CD4-positive, alpha-beta T cell treated with Interleukin-6 at 100 ng/mL for 8 hours (primary cell): ENCODE results near the gene CCRL2.
"Not testable (repeated sequence)": the region's sequence is repeated elsewhere in the genome, so short reads cannot be mapped to it uniquely, and the experiment has no call there.

ENCODE experiments used
- DNase-seq: peaks from one replicate; pipeline ENCODE4 v3.0.0-alpha.2; 2020; ENCODE audit warnings: mixed read lengths, low spot score

Gene CCRL2

DNA sequence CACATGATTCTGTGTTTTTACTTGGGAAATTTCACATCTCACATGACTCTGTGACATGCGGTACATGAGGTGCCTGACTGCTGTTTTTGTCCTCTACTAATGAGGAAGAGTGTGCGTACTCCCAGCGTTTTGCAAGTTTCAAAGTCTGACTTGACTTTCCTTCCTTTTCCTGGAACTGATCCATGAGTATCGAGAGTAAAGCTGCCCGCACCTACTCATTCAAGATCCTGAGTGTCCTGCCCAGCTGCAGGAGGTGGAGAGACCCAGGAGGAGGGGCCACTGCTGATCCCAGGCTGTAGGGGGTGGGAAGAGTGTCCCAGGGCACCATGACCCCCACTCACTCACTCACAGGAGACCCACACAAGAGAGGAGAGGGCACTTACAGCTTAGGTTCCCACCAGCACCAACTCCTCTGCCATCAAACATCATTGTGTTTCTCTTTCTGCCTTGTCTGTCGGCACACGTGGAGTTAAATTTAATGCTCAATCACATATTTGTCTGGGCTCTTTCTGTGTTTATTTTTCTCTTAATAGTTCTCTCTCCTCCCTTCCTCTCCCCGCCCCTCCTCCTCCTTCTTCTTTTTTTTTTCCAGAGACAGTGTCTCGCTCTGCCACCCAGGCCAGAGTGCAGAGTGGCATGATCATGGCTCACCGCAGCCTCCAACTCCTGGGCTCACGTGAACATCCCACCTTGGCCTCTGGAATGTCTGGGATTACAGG, 1.6 kb upstream of the CCRL2 start:
- DNase-seq = no peak

DNA sequence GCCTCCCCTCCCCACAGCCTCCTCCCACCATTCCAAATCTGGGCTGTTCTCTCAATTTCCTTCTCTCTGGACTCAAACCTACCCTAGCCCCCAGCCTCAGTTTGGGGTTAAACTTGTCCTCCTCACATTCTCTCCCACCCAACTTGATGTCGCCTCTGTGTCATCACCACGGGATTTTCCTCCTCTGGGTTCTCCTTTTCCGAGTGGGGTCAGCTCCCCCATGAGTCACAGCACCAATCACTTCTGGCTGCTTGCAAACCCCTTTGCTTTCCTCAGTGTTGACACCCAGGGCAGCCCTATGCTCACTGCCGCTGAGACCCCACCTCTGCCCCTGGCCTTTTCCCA, 644 bp upstream of the CCRL2 start:
- DNase-seq = no peak

DNA sequence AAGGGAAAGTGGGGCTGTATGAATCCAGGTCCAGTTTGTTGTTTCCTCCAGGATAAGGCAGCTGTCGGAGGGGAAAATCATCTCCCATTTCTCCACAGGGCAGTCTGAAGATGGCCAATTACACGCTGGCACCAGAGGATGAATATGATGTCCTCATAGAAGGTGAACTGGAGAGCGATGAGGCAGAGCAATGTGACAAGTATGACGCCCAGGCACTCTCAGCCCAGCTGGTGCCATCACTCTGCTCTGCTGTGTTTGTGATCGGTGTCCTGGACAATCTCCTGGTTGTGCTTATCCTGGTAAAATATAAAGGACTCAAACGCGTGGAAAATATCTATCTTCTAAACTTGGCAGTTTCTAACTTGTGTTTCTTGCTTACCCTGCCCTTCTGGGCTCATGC, 911 bp downstream of the CCRL2 start:
- no peak for DNase-seq

DNA sequence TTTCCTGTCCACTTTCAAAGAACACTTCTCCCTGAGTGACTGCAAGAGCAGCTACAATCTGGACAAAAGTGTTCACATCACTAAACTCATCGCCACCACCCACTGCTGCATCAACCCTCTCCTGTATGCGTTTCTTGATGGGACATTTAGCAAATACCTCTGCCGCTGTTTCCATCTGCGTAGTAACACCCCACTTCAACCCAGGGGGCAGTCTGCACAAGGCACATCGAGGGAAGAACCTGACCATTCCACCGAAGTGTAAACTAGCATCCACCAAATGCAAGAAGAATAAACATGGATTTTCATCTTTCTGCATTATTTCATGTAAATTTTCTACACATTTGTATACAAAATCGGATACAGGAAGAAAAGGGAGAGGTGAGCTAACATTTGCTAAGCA, 1.8 kb downstream of the CCRL2 start:
- no peak for DNase-seq

DNA sequence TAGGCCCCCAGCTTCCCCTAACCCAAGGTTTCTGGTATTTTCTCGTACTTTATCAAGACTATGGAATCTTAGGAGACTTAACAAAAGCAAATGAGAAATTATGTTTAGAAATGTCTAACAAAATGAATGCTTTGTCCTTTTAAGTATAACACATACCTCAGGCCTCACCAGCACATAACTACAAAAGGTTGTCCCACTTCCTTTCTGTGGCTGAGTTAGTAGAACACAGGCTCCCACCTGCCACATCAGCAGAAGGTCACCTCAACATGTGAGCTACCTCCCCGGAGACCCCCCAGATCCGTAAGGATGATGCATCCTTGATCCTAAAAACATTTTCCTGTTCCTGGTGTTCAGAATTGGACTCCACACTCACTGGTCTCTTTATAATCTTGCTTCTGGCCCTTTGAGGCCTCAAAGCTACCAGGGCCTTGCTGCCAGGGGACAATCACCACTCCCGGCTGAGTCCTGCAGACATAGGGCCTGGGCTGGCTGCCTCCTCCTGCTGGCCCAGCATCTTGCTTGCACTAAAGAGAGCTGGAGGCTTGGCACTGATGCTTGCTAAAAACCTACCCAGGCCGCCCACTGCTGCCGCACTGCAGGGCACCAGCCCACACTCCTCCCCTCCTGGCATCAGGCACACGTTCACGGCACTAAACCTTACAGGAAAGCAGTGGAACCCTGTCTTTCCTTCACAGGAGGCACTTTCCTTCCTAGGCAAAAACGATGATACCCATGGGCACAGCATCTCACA, 2.9 kb downstream of the CCRL2 start:
- no peak for DNase-seq

DNA sequence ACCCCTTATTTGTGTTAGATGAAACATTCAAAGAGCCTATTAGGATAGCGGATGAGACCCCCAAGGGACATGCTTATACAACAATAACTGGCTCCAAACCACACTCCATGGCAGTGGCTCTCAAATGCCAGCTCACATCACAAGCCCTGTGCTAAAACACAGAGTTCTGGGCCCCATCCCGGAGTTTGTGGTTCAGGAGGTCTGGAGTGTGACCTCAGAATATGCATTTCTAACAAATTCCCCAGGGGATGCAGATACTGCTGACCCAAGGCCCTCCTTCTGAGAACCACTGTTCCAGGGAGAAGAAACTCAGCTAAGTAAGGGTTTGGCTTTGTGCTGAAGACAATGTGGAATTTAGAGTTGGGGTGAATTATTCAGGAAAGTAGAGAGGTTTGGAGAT, 3.6 kb downstream of the CCRL2 start:
- DNase-seq = no peak

DNA sequence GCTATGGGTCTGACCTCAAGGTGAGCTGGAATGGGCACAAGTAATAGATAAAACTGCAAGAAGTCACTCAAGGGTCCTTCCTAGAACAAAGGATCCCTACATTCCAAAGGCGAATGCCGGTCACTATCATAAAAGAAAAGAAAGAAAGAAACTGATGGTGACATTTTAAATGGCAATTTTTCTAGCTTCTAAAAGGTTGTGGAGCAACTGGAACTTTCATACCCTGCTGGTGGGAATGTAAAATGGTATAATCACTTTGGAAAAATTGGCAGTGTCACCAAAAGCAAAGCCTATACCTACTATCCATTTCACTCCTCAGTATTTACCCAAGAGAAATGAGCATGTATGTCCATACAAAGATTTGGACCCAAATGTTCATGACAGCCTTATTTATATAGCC, 4.2 kb downstream of the CCRL2 start:
- no peak for DNase-seq

DNA sequence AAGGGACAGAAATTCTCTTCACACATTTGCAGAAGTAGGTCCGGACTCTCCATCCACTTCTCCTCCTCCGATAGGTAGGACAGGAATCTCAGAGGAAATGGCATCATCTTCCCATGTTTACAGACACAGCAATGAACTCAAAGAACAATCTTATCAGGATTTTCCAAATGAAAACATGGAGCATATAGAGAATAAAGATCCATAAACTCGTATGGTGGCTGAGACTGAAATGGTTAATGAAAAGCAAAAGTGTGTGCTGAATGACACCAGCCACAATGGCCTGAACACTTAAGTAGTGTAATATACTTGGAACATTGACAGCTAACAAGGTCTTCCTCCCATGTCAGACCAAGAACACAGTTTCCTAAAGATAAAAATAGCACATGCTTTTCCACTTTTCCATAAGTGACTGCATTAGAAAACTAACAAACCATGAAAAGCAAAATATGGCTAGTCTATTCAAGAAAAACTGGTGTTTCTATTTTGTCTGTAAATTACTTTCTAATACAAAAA, 5.8 kb downstream of the CCRL2 start:
- DNase-seq = no peak

DNA sequence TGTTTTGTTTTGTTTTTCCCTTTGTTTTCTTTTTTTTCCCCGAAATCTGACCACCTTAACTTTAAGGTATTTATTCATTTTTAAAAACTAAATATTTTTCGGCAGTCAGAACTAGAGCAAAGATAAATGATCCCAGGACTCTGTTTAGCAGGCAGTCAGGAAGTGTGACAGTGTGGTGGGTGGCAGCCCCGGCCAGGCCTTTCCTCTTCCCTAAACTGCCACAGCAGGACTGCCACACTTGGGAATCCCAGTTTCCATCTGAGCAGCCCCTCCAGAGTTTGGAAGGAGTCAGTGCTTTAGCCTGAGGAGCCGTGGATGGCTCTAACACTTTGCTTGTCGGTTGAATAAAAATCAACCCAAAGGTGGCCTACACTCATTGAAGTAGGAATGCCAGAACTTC, 6.9 kb downstream of the CCRL2 start:
- no peak for DNase-seq

DNA sequence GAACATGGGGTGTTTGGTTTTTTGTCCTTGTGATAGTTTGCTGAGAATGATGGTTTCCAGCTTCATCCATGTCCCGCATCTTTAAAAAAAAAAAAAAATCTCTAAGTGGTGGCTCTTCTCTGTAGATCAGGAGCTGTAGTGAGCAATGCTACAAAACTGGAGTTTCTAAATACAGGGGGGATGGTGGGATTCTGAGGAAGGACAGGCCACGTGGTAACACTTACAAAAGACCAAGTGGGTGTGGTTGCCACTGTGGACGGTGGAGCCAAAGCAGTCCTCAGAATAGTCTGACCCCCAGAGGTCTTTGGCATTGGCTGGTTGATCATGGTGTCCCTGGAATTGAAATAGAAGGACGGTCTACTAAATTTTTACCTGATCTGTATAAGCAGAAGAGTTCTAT, 7.7 kb downstream of the CCRL2 start:
- DNase-seq = no peak

DNA sequence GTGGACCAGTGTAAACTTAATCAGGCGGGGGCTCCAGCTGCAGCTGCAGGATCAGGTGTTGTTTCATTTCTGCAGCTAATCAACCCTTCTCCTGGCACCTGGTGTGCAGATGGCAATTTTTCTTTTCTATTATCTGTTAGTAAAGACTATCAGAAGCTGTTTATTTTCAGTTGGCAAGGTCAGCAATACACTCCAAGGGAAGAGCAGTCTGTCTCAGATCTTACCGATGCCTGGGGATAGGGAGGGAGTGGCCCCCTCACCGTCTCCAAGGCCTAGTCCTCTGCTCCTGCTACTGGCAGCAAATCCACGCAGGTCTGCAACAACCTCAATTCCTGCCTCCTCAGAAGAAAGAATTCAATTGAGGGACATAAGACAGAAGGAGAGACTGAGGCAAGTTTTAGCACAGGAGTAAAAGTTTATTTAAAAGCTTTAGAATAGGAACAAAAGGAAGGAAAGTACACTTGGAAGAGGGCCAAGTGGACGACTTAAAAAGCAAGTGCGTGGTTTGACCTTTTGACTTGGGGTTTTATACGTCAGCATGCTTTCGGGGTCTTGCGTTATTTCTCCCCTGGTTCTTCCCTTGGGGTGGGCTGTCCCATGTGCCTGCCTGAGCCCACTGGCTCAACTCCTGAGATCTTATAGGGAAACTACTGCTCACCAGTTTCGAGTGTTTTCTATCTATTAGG, 9.2 kb downstream of the CCRL2 start:
- no peak for DNase-seq

DNA sequence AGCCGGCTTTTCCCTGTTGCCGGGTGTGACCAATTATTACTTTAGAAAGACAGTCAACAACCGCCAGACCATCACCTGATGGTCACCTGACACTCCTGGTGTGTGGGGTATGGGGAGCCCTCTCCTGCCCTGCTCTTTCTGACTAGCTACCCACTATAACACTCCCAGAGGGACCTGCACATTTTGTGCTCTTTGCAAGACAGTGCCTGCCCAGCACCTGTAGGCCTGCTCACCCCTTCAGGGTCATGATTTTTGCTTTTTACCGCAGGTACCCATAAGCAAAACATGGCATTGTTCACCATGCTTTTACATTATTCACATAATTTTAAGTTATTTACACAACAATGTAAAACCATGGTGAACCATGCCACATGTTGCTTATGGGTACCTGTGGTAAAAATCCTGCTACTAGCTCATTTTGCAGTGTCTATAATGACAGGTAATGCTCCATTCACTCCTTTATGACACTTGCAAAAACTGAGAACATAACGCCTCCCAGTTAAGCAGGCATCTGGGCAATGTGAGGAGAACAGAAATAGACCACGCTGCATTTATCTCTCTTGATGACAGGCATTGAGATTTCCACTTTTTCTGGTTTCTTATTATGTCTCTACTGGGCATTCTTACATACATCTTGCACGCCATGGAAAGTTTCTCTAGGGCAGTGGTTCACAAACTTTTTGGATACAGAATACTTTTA, 9.9 kb downstream of the CCRL2 start:
- no peak for DNase-seq

DNA sequence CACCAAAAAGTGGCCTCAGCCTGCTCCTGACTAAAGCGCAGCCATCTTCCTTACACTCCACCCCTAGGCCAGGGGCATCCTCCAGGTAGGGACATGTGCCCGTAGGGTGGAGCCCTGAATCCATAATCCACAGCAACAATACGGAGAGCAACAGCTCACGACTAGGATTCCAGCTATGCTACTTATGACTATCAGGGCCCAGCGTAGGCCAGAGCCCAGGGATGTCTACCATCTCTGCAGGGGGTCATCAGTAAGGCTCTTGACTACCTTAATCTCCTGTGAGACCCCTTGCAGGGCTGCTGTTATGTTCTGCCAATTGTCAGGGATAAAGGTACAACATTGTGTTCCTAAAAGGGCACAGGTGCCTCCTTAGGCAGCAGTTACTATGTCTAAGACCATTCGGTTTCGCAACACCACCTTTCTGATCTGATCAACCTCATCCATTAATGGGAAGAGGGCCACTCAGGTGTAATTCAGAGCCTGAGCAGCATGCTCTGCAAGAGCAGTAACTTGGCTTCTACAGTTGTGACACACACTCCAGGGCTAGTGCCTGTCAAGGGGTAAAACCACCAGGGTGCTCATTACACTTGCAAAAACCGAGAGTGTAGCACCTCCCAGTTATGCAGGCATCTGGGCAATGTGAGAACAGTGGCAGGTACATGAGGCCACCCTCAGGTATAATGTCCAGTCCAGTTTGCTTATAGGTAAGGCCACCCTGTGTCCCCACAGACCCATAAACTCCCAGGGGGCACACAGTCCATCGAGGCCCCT, 11.0 kb downstream of the CCRL2 start:
- DNase-seq = no peak

DNA sequence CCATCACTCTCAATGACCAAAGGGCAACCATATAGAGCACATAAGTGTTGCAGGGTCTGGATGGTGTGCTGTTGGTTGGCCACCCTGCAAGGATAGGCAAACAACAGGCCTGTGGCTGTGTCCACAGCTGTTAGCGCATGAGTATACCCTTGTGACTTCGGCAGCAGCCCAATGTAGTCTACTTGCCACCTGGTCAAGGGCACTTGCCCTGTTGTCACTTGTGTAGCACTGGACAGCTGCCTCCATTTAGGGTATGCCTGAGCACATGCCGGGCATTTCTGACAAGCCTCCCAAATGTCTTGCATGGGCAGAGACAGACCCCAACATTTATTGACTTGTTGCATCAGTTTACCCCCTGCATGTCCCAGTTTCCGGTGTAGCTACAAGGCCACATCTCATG, 12.8 kb downstream of the CCRL2 start:
- DNase-seq = no peak

DNA sequence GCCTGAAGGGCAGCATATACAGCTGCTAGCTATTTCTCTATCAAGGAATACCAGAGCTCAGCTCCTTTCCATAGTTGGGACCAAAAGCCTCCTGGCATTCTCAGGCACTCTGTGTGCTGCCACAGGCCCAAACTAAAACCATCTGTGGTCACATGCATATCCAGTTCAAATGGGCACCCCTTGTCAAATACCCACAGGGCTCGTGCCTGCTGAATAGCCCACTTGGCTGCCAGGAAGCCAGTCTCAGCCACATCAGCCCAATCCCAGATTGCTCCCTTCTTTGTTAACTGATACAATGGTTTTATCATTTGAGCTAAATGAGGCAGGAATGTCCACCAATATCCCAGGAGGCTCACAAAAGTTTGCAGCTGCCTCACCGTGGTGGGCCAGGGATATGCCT, 13.9 kb downstream of the CCRL2 start:
- no peak for DNase-seq

DNA sequence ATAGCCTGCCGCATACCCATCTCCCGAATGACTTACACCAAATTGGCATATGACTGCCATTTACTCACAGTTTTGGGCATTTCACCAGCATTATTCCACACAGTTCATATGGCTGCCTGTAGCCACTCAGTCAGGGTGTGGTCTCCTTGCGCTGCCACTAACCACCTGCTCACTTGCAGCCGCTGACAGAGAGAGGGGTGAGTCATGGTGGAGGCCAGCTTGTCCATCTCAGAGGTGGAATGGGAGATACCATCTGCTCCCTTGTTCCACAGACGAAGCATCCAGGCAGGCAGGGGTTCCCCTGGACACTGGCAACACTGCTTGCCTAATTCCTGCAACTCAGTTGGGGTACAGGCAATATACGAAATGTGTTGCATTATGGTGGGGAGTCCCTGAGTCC, 15.6 kb downstream of the CCRL2 start:
- DNase-seq = no peak

DNA sequence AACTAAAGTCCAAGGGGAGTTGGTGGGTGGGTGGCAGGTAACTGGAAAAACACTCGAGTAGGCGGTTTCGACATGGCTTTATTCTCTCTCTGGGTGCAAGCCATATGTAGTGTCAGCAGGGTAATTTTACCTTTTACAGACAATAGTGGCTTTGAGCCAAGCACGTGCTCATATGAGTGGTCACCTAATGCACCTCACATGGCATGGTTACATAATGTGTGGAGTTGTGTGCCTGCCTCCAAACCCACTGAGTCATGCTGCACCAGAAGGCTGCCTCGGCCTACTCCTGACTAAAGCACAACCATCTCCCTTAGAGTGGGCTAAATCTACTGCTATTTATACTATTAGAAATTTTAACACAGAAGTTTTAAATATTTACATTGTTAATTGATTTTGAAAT, 16.5 kb downstream of the CCRL2 start:
- DNase-seq = no peak

DNA sequence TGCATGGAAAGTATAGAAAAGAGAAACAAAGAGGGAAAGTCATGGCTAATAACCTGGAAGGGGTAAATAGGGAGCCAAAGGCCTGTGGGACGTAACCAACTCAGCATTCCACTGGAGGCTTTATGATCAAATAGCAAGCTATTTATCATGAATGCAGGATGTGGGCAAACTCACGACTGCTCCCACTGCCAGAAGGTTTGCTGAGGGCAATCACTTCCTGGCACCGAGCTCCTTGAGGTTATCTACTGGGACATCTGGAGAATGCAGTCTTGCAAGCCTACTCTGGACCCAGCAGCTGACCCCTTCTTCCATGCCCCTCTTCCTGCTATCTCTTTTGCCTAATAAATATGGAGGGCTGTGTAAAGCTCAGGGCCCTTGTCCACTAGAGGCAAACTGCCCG, 19.4 kb downstream of the CCRL2 start:
- not testable (repeated sequence) for DNase-seq

DNA sequence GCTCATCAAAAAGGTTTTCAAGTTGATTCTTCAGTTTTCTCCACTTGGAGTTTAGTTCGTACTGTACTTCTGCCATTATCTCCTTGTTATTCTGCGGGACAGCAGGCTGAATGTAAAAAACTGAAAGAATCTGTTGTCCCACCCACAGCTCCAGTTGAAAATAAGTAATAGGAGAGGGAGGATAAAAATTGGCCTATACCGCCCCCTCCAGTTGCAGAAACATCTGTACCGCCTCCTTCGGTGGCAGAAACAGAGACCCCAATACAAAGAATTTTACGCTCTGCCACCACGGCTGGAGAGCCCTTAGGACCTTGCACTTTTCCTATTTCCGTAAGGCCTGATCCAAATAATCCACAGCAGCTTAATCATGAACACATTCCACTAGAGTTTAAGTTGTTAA, 20.3 kb downstream of the CCRL2 start:
- not testable (repeated sequence) for DNase-seq

DNA sequence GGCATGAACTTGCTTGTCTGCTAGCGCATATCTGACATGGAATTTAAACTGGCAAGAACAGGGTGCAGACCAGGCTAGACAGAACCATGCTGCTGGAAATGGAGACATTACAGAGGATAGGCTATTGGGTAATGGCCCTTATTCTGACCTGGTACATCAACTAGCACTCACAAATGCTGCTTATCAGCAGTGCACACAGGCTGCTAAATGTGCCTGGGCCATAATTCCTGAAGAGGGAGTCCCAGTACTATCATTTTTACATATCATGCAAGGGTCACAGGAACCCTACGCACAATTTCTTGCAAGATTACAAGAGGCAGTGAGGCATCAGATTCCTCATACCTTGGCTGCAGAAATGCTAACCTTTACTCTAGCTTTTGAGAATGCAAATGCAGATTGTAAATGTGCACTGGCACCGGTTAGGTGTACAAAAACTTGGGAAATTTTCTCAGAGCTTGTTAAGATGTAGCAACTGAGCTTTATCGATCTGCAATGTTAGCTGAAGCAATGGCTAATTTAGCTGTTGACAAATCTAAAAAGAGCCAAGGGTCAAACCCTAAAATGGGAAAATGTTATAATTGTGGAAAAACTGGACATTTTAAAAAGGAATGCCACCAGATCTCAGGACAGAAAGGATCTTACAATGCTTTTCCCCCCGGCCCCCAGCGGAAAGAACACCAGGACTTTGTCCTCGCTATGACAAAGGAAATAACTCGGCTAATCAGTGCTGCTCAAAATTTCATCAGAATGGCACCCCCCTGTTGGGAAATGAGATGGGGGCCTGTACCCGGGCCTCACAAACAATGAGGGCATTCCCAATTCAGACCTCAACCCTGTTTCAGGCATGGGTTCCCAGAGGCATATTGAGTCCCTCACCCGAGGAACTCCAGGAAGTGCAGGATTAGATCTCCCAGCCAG, 21.1 kb downstream of the CCRL2 start:
- DNase-seq = no peak

DNA sequence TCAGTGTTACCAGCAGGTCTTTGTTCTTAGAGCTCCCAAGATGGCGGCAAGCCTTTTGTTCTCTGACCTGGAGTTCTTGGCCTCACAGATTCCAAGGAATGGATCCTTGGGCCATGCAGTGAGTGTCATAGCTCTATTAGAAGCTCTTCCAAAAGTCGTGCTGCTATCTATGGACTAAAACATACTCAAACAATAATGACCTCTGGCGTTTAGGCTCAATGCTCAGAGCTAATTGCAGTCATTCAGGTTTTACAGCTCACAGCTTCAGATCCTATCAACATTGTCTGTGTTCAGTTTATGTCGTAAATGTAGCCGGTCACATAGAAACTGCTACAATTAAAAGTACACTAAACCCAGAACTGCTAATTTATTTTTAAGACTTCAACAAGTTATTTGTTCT, 22.2 kb downstream of the CCRL2 start:
- DNase-seq = no peak
